Endodermal cell (in vitro differentiated cells): ENCODE data around the gene C3orf70. TPM values are rescaled to one million over a fixed set of nuclear protein-coding genes. Genes with fewer than 3 reads are reported as not detected.

Experiments
- DNase-seq: peaks from one replicate; pipeline ENCODE4 v3.0.0-alpha.2; 2017
- H3K27ac ChIP-seq: 2 replicates; pipeline ENCODE4 v1.5.1; 2013; ENCODE audit warnings: mild to moderate bottlenecking, low read depth, low read length, moderate library complexity
- H3K27me3 ChIP-seq: 2 replicates; pipeline ENCODE4 v1.6.1; 2013; ENCODE audit warnings: mild to moderate bottlenecking, low read length, moderate library complexity; ENCODE audit not compliant: insufficient read depth, control insufficient read depth, poor library complexity, severe bottlenecking
- H3K36me3 ChIP-seq: 2 replicates; pipeline ENCODE4 v1.7.0; 2013; ENCODE audit warnings: mild to moderate bottlenecking, low read length, moderate library complexity; ENCODE audit not compliant: control insufficient read depth, insufficient read depth
- H3K4me1 ChIP-seq: one replicate; pipeline ENCODE4 v1.7.0; 2013; ENCODE audit warnings: low read length; ENCODE audit not compliant: control insufficient read depth, insufficient read depth
- H3K4me3 ChIP-seq: 2 replicates; pipeline ENCODE4 v1.5.1; 2013; ENCODE audit warnings: mild to moderate bottlenecking, low read length, moderate library complexity
- H3K9ac ChIP-seq: 2 replicates; pipeline ENCODE4 v1.6.1; 2013; ENCODE audit warnings: mild to moderate bottlenecking, low read length, moderate library complexity; ENCODE audit not compliant: poor library complexity, severe bottlenecking; ENCODE audit errors: extremely low read depth
- H3K9me3 ChIP-seq: 2 replicates; pipeline ENCODE4 v1.6.1; 2013; ENCODE audit warnings: mild to moderate bottlenecking, low read length, moderate library complexity; ENCODE audit not compliant: control insufficient read depth
- H3K27ac Mint-ChIP-seq: 2 replicates; pipeline ENCODE4 v1.8.0; 2020; ENCODE audit warnings: mixed read lengths
- H3K27me3 Mint-ChIP-seq: 2 replicates; pipeline ENCODE4 v1.8.0; 2021; ENCODE audit warnings: mild to moderate bottlenecking, mixed read lengths; ENCODE audit not compliant: insufficient read depth
- H3K36me3 Mint-ChIP-seq: 2 replicates; pipeline ENCODE4 v1.8.0; 2020; ENCODE audit warnings: low read depth, mixed read lengths
- H3K4me1 Mint-ChIP-seq: 2 replicates; pipeline ENCODE4 v1.8.0; 2020; ENCODE audit warnings: mixed read lengths
- H3K4me3 Mint-ChIP-seq: 2 replicates; pipeline ENCODE4 v1.8.0; 2020; ENCODE audit warnings: mild to moderate bottlenecking, moderate library complexity, mixed read lengths
- H3K9me3 Mint-ChIP-seq: 2 replicates; pipeline ENCODE4 v1.8.0; 2020; ENCODE audit warnings: mild to moderate bottlenecking, mixed read lengths
- WGBS, 2 experiments: methylation state at CpG; one replicate each; pipeline versions ENCODE4 v1.1.5 to v1.1.7; 2013; ENCODE audit warnings: missing lambda C conversion rate in 2 of 2, mixed read lengths in 1 of 2; ENCODE audit not compliant: insufficient coverage in 1 of 2, insufficient read length in 1 of 2; 5-methylcytosine and 5-hydroxymethylcytosine counted together
- total RNA-seq, 2 donors: library from RNA; stranded (reverse); fragmentation: NEBNext Ultra II Directional in 1 of 2; extraction: Animal tissue kit (Norgen Biotek cat#: 25700) in 1 of 2; gene quantifications; 2 replicates in 1 of 2; 3 replicates in 1 of 2; pipeline ENCODE4 v1.2.1, GENCODE V29; 2021
- TF ChIP-seq, protein P1 (sequence below): fragments of 200-600 bp; sonication (generic); conservative IDR thresholded peaks from 2 replicates; pipeline ENCODE4 v1.5.0; 2021; ENCODE audit warnings: antibody characterized with exemption, mild to moderate bottlenecking

C3orf70 gene
- total RNA-seq, 2 donors from 2014 or later, result 0.88 to 5.0 TPM

DNA sequence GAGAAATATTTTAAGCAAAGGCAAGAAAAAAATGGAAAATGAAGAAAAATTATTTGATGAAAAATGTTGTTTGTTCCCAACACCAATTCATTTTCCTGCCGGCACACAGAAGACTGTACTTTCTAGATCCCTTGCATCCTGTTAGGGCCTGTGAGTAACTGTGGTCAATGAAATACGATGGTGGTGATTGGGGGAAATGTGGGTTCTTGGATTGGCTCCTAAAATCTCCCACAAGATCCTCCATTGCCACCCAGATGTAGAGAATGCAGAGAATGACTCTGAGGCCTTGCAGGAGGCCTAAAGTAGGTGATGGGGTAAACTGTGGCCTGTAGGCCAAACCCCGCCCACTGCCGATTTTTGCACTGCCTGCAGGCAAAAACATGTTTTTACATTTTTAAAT lies 46.3 kb upstream of the C3orf70 start:
- no peak overlapping the region for H3K4me3 ChIP-seq
- Mint-ChIP-seq H3K27ac (no peak overlapping the region), H3K4me3 (no peak overlapping the region), H3K36me3 (peaks cover 75% of the 10 kb centered on the region), H3K27me3 (no peaks in the 10 kb centered on the region), H3K9me3 (peaks cover 20% of the 10 kb centered on the region), H3K4me1 (no peaks in the 10 kb centered on the region)
- DNase-seq, result no peak
- H3K27ac ChIP-seq, result no peak overlapping the region
- H3K9me3 ChIP-seq, result peaks cover 12% of the 10 kb centered on the region
- no peaks in the 10 kb centered on the region for H3K4me1 ChIP-seq
- WGBS, 2 experiments, result 95% methylated on average over 4 of the region's 4 CpGs; no CpG with 5 or more reads in 1 of the 2 experiments
- TF ChIP-seq, protein P1, sequence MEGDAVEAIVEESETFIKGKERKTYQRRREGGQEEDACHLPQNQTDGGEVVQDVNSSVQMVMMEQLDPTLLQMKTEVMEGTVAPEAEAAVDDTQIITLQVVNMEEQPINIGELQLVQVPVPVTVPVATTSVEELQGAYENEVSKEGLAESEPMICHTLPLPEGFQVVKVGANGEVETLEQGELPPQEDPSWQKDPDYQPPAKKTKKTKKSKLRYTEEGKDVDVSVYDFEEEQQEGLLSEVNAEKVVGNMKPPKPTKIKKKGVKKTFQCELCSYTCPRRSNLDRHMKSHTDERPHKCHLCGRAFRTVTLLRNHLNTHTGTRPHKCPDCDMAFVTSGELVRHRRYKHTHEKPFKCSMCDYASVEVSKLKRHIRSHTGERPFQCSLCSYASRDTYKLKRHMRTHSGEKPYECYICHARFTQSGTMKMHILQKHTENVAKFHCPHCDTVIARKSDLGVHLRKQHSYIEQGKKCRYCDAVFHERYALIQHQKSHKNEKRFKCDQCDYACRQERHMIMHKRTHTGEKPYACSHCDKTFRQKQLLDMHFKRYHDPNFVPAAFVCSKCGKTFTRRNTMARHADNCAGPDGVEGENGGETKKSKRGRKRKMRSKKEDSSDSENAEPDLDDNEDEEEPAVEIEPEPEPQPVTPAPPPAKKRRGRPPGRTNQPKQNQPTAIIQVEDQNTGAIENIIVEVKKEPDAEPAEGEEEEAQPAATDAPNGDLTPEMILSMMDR, result no peak
- H3K27me3 ChIP-seq, result no peaks in the 10 kb centered on the region
- H3K9ac ChIP-seq, result no peak overlapping the region
- peaks cover 35% of the 10 kb centered on the region for H3K36me3 ChIP-seq

- Mint-ChIP-seq H3K27ac (no peak overlapping the region), H3K4me3 (no peak overlapping the region), H3K4me1 (no peaks in the 10 kb centered on the region)
These were observed 44.2 kb upstream of the C3orf70 start for GRCh38 chr3:185197068-185197467.

GRCh38 chr3:185195652-185196051 lies 42.8 kb upstream of the C3orf70 start:
- no peak for DNase-seq
- H3K4me3 ChIP-seq, result no peak overlapping the region
- no peaks in the 10 kb centered on the region for H3K27me3 ChIP-seq
- no peak overlapping the region for H3K9ac ChIP-seq
- H3K4me3 Mint-ChIP-seq, result no peak overlapping the region
- H3K9me3 ChIP-seq, result peaks cover 12% of the 10 kb centered on the region
- no peaks in the 10 kb centered on the region for H3K27me3 Mint-ChIP-seq
- H3K27ac ChIP-seq, result no peak overlapping the region
- H3K36me3 ChIP-seq, result peaks cover 41% of the 10 kb centered on the region
- H3K4me1 ChIP-seq, result no peaks in the 10 kb centered on the region
- H3K9me3 Mint-ChIP-seq, result peaks cover 20% of the 10 kb centered on the region
- H3K36me3 Mint-ChIP-seq, result peaks cover 79% of the 10 kb centered on the region
- H3K27ac Mint-ChIP-seq, result no peak overlapping the region
- TF ChIP-seq, protein P1, result no peak
- 92 to 96% methylated on average over 2 to 4 of the region's 4 CpGs for WGBS, 2 experiments
- H3K4me1 Mint-ChIP-seq, result no peaks in the 10 kb centered on the region

More at GRCh38 chr3:185197068-185197467, 44.2 kb upstream of the C3orf70 start:
- no peak for DNase-seq
- Histone ChIP-seq H3K27me3 (no peaks in the 10 kb centered on the region), H3K4me3 (no peak overlapping the region), H3K9ac (no peak overlapping the region), H3K4me1 (no peaks in the 10 kb centered on the region), H3K9me3 (peaks cover 12% of the 10 kb centered on the region), H3K36me3 (peaks cover 42% of the 10 kb centered on the region), H3K27ac (no peak overlapping the region)
- H3K9me3 Mint-ChIP-seq, result peaks cover 20% of the 10 kb centered on the region
- peaks cover 79% of the 10 kb centered on the region for H3K36me3 Mint-ChIP-seq
- TF ChIP-seq, protein P1, result no peak
- WGBS, 2 experiments, result 93 to 100% methylated on average over 2 of the region's 2 CpGs
- no peaks in the 10 kb centered on the region for H3K27me3 Mint-ChIP-seq
